Caco-2 (cell line): ENCODE results near the gene SLC16A8. TPM values are rescaled to one million over a fixed set of nuclear protein-coding genes. Genes with fewer than 3 reads are reported as not detected.

ENCODE experiments used
- BruUV-seq: library from RNA; stranded (reverse); fragments of 400-500 nt; replicated peaks from 2 replicates; lab custom pipeline; 2021; lab: Mats Ljungman, UMichigan
- CTCF ChIA-PET: fragments of 300-600 bp; sonication (Branson Sonifier 250); formaldehyde crosslinking; loops from one replicate; lab custom pipeline; 2022; ENCODE audit warnings: antibody characterized with exemption; lab: Charles Lee
- POLR2A ChIA-PET: fragments of 300-600 bp; sonication (Branson Sonifier 250); formaldehyde crosslinking; loops from one replicate; lab custom pipeline; 2022; ENCODE audit warnings: antibody characterized with exemption; lab: Charles Lee
- DNase-seq, 2 experiments: peaks; one replicate each; pipeline versions ENCODE4 v3.0.0 to v3.0.0-alpha.2; 2020 to 2022
- H3K27me3 ChIP-seq: replicated peaks from 2 replicates; pipeline ENCODE4 v1.6.0; 2011; ENCODE audit warnings: low read length; ENCODE audit not compliant: control insufficient read depth, insufficient read depth
- H3K36me3 ChIP-seq: 2 replicates; pipeline ENCODE4 v1.5.1; 2011; ENCODE audit warnings: low read length; ENCODE audit not compliant: control insufficient read depth, insufficient read depth
- H3K4me1 ChIP-seq: fragments of 250-450 bp; sonication (Bioruptor Pico); 2 replicates; pipeline ENCODE4 v1.5.1; 2020; ENCODE audit warnings: mild to moderate bottlenecking
- H3K4me3 ChIP-seq: 2 replicates; pipeline ENCODE4 v1.5.1; 2011; ENCODE audit warnings: low read depth, mild to moderate bottlenecking, control low read depth, low read length
- H3K9me3 ChIP-seq: fragments of 250-450 bp; sonication (Bioruptor Pico); 2 replicates; pipeline ENCODE4 v1.5.1; 2020; ENCODE audit warnings: mild to moderate bottlenecking, moderate library complexity
- H3K27ac Mint-ChIP-seq: one replicate; pipeline ENCODE4 v1.8.0; 2022; ENCODE audit warnings: mixed read lengths; ENCODE audit not compliant: unreplicated experiment
- H3K27me3 Mint-ChIP-seq: one replicate; pipeline ENCODE4 v1.8.0; 2022; ENCODE audit warnings: mixed read lengths; ENCODE audit not compliant: insufficient read depth, unreplicated experiment
- H3K36me3 Mint-ChIP-seq: one replicate; pipeline ENCODE4 v1.8.0; 2022; ENCODE audit warnings: mild to moderate bottlenecking, mixed read lengths; ENCODE audit not compliant: insufficient read depth, unreplicated experiment
- H3K4me1 Mint-ChIP-seq: one replicate; pipeline ENCODE4 v1.8.0; 2022; ENCODE audit warnings: low read depth, mixed read lengths; ENCODE audit not compliant: unreplicated experiment
- H3K4me3 Mint-ChIP-seq: one replicate; pipeline ENCODE4 v1.8.0; 2022; ENCODE audit warnings: mild to moderate bottlenecking, moderate library complexity, mixed read lengths; ENCODE audit not compliant: unreplicated experiment
- H3K9me3 Mint-ChIP-seq: one replicate; pipeline ENCODE4 v1.8.0; 2022; ENCODE audit warnings: mixed read lengths; ENCODE audit not compliant: unreplicated experiment
- CTCF ChIP-seq, 2 experiments: fragments of 200-600 bp in 1 of 2; IDR thresholded peaks; 1 replicate in 1 of 2; 2 replicates in 1 of 2; pipeline versions ENCODE4 v1.5.1 to v1.8.0; 2011 to 2022; ENCODE audit warnings: antibody characterized with exemption in 1 of 2, control low read depth in 1 of 2, inconsistent platforms in 1 of 2, low read depth in 1 of 2, low read length in 1 of 2, mild to moderate bottlenecking in 1 of 2, moderate library complexity in 1 of 2; ENCODE audit not compliant: insufficient read depth in 1 of 2, severe bottlenecking in 1 of 2, unreplicated experiment in 1 of 2
- intact Hi-C: fragments of 100-400 bp; cut with micrococcal nuclease; formaldehyde crosslinking; loops from one replicate; pipeline ENCODE4 v1.10.0; 2022; ENCODE audit not compliant: unreplicated experiment
- total RNA-seq: library from RNA; stranded (reverse); gene quantifications from 2 replicates; pipeline ENCODE4 v1.2.3, GENCODE V29; 2022

SLC16A8 gene
- total RNA-seq, 1 experiment from 2014 or later = not detected

GRCh38 chr22:38051261-38051660 is 32.7 kb downstream of the SLC16A8 start:
- Mint-ChIP-seq H3K27me3 (peaks cover 2% of the 10 kb centered on the region), H3K9me3 (no peaks in the 10 kb centered on the region), H3K4me1 (no peaks in the 10 kb centered on the region), H3K27ac (no peak overlapping the region), H3K36me3 (no peaks in the 10 kb centered on the region), H3K4me3 (no peak overlapping the region)
- H3K27me3 ChIP-seq = no peaks in the 10 kb centered on the region
- no peaks in the 10 kb centered on the region for H3K4me1 ChIP-seq
- POLR2A ChIA-PET = no interaction called here
- TF ChIP-seq CTCF (IDR thresholded peaks at IDR 0.05; ENCODE audit: insufficient read depth in 1 of 2, low read depth in 1 of 2, low read length in 1 of 2, severe bottlenecking in 1 of 2, unreplicated experiment in 1 of 2) = no peak
- H3K36me3 ChIP-seq = no peaks in the 10 kb centered on the region
- DNase-seq = no peak
- CTCF ChIA-PET = interaction anchor here (1.4 kb wide), 1 partner anchor 177 kb away, joined by 4 read pairs; no protein-coding TSS in a partner anchor
- H3K4me3 ChIP-seq = no peak overlapping the region
- BruUV-seq = no TSS peak
- intact Hi-C loops = no loop called here
- H3K9me3 ChIP-seq = no peaks in the 10 kb centered on the region

GRCh38 chr22:38050720-38051119 is 33.3 kb downstream of the SLC16A8 start:
- Histone ChIP-seq H3K9me3 (no peaks in the 10 kb centered on the region), H3K4me1 (no peaks in the 10 kb centered on the region), H3K27me3 (no peaks in the 10 kb centered on the region), H3K36me3 (no peaks in the 10 kb centered on the region), H3K4me3 (no peak overlapping the region)
- no peak for DNase-seq
- intact Hi-C loops = no loop called here
- no peak overlapping the region for H3K27ac Mint-ChIP-seq
- H3K9me3 Mint-ChIP-seq = no peaks in the 10 kb centered on the region
- H3K4me3 Mint-ChIP-seq = no peak overlapping the region
- H3K4me1 Mint-ChIP-seq = no peaks in the 10 kb centered on the region
- ChIA-PET CTCF (no interaction called here), POLR2A (no interaction called here)
- peaks cover 2% of the 10 kb centered on the region for H3K27me3 Mint-ChIP-seq
- TF ChIP-seq CTCF (IDR thresholded peaks at IDR 0.05; ENCODE audit: insufficient read depth in 1 of 2, low read depth in 1 of 2, low read length in 1 of 2, severe bottlenecking in 1 of 2, unreplicated experiment in 1 of 2) = no peak
- BruUV-seq = no TSS peak
- H3K36me3 Mint-ChIP-seq = no peaks in the 10 kb centered on the region

GRCh38 chr22:38049812-38050619 is 34.0 kb downstream of the SLC16A8 start:
- no peaks in the 10 kb centered on the region for H3K4me1 Mint-ChIP-seq
- no peaks in the 10 kb centered on the region for H3K36me3 Mint-ChIP-seq
- no TSS peak for BruUV-seq
- no peaks in the 10 kb centered on the region for H3K27me3 Mint-ChIP-seq
- TF ChIP-seq CTCF (IDR thresholded peaks at IDR 0.05; ENCODE audit: insufficient read depth in 1 of 2, low read depth in 1 of 2, low read length in 1 of 2, severe bottlenecking in 1 of 2, unreplicated experiment in 1 of 2) = no peak
- H3K4me1 ChIP-seq = no peaks in the 10 kb centered on the region
- no peaks in the 10 kb centered on the region for H3K9me3 ChIP-seq
- intact Hi-C loops = no loop called here
- ChIA-PET CTCF (interaction anchor here (1.2 kb wide), 1 partner anchor 16 kb away, joined by 3 read pairs; no protein-coding TSS in a partner anchor), POLR2A (interaction anchor here (0.6 kb wide), 1 partner anchor 261 kb away, joined by 3 read pairs; no protein-coding TSS in a partner anchor)
- no peaks in the 10 kb centered on the region for H3K27me3 ChIP-seq
- no peaks in the 10 kb centered on the region for H3K9me3 Mint-ChIP-seq
- no peaks in the 10 kb centered on the region for H3K36me3 ChIP-seq
- DNase-seq = no peak
- no peak overlapping the region for H3K4me3 ChIP-seq
- H3K4me3 Mint-ChIP-seq = no peak overlapping the region
- H3K27ac Mint-ChIP-seq = no peak overlapping the region
